ENCODE data around the gene SSBP1.

DNA sequence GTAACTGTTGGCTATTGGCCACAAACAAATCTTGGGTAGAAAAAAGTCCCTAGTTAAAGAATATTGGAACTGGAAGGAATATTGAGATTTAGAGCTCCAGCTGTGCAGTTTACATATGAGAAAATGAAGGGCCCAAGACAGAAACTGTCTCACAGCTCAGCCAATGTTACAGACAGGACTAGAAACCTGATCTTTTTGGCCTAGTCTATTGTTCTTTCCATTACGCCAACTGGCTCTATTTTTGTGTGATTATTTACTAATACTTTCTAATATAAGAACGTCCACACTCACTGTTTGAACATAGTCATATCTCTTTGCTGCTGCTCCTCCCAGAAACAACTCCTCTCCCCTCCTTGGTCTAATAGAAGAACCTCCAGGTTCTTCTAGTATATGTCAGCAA lies 28.8 kb upstream of the SSBP1 start:
- TF ChIP-seq, protein P1, sequence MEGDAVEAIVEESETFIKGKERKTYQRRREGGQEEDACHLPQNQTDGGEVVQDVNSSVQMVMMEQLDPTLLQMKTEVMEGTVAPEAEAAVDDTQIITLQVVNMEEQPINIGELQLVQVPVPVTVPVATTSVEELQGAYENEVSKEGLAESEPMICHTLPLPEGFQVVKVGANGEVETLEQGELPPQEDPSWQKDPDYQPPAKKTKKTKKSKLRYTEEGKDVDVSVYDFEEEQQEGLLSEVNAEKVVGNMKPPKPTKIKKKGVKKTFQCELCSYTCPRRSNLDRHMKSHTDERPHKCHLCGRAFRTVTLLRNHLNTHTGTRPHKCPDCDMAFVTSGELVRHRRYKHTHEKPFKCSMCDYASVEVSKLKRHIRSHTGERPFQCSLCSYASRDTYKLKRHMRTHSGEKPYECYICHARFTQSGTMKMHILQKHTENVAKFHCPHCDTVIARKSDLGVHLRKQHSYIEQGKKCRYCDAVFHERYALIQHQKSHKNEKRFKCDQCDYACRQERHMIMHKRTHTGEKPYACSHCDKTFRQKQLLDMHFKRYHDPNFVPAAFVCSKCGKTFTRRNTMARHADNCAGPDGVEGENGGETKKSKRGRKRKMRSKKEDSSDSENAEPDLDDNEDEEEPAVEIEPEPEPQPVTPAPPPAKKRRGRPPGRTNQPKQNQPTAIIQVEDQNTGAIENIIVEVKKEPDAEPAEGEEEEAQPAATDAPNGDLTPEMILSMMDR (IDR thresholded peaks at IDR 0.05) = no peak
- no peak for TF ChIP-seq EP300 (IDR thresholded peaks at IDR 0.05)
